HepG2 (cell line): ENCODE data around the gene UAP1L1.

ENCODE experiments used
- CTCF ChIP-seq: sonication (generic); formaldehyde crosslinking; IDR thresholded peaks from 2 replicates; pipeline ENCODE4 v1.5.0; 2020; ENCODE audit warnings: mild to moderate bottlenecking, missing genetic modification reagents, moderate library complexity
- FOSL1 ChIP-seq: sonication (generic); formaldehyde crosslinking; IDR thresholded peaks from 2 replicates; pipeline ENCODE4 v1.9.0; 2021; ENCODE audit warnings: missing genetic modification reagents, borderline replicate concordance
- KDM4B ChIP-seq: sonication (generic); formaldehyde crosslinking; IDR thresholded peaks from 2 replicates; pipeline ENCODE4 v1.4.0; 2020; ENCODE audit warnings: missing genetic modification reagents
- POLR2A ChIP-seq, 2 experiments: IDR thresholded peaks; 2 replicates each; pipeline ENCODE4 v1.6.1; 2011; ENCODE audit warnings: low read depth in 2 of 2, low read length in 2 of 2, mild to moderate bottlenecking in 1 of 2, moderate library complexity in 1 of 2; ENCODE audit not compliant: insufficient read depth in 1 of 2
- YEATS4 ChIP-seq: sonication (generic); formaldehyde crosslinking; IDR thresholded peaks from 2 replicates; pipeline ENCODE4 v1.4.0; 2020; ENCODE audit warnings: missing genetic modification reagents, borderline replicate concordance
- ZNF138 ChIP-seq: sonication (generic); formaldehyde crosslinking; IDR thresholded peaks from 2 replicates; pipeline ENCODE4 v1.5.0; 2020; ENCODE audit warnings: mild to moderate bottlenecking, low read depth, missing genetic modification reagents
- ZNF225 ChIP-seq: sonication (generic); formaldehyde crosslinking; IDR thresholded peaks from 2 replicates; pipeline ENCODE4 v1.4.0; 2020; ENCODE audit warnings: mild to moderate bottlenecking, missing genetic modification reagents

GRCh38 chr9:137115394-137116026, 38.2 kb downstream of the UAP1L1 start:
- TF ChIP-seq ZNF138 (no peak), CTCF (CRISPR knock-in tag) (no peak), YEATS4 (CRISPR knock-in tag) (no peak), FOSL1 (CRISPR knock-in tag) (no peak), ZNF225 (CRISPR knock-in tag) (no peak), KDM4B (CRISPR knock-in tag) (no peak), POLR2A (IDR thresholded peaks at IDR 0.05; ENCODE audit: insufficient read depth in 1 of 2, low read depth in 2 of 2, low read length in 2 of 2) (no peak)
